Measurements from ENCODE around the gene BCORL1.

The BCORL1 gene

DNA sequence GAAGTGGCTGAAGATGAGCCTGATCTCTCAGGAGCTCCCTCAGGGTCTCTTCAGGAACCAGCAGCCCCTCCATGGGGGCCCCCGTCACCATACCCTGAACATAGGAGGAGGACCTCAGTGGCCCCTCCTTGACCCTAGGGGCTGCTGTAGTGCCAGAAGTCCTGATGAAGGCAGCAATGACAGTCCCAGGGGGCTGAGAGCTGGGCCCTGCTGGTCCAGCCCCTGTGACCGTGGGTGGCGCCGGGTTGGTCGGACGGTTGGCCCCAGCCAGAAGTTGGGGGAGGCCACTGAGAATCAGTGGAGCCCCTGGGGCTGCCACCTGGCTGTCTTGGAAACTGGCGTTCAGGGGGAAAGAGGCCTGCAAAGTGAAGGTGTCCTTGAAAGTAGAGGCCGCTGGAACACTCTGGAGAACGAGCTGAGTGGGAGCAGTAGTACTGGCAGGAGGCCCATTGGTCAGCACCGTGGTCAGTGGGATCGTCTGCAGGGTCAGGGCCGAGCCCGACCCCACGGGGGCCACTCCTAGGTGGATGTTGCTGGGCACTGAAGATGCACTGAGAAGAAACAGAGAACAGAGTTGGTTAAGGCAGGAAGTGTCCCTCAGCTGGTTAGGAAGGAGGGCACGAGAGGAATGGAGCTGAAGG is 84.7 kb downstream of the BCORL1 start:
- no peak for DNase-seq

DNA sequence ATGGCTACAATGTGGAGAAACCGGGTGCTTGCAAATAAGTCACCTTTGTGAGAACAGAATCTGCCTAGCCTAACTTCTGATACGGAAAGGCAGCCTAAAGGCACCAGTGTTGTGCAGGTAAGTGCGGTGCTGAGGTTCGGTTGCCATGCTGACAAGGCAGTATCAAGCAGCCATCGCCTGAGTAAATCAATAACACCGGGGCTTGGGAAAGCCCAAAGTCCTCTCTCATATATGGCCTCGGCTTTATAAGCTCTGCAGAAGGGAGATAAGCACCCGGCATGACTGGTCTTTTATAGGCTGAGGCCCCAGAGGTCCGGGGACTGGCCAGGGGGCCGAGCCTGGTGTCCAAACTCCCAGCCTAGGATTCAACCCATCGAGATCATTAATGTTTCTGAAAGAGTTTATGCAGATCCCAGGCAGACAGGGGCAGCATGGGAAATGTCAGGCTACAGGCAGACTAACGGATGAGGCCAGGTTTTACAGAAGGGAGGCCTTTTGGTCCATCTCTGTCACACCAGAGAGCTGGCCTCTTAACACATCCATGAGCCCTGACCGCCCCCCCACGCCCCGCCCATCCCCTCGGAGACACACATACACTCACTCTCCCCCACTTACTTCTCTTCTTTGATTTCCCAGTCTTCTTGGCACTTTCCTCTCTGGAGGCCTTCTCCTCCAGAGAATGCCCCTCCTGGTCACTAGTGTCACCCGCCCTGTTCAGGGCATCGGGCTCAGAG is 89.3 kb downstream of the BCORL1 start:
- no peak for DNase-seq

DNA sequence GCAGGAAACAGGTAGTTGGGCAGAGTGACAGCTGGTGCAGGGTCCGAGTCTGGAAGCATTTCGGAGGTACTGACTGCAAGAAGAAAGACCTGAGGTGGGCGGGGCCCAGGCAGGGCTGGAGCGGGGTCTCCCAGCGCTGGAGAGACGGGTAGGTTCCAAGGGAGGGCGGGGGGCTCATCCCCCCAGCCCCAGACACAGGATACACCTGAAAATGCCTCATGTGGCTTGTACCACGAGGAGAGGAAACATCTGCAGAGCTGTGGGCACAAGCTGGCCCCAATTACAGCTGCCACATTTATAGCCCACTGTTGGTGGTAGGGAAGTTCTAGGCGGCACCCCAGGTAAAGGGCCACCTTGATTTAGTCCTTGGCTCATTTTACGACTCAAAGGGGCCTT is 89.9 kb downstream of the BCORL1 start:
- DNase-seq, result no peak

DNA sequence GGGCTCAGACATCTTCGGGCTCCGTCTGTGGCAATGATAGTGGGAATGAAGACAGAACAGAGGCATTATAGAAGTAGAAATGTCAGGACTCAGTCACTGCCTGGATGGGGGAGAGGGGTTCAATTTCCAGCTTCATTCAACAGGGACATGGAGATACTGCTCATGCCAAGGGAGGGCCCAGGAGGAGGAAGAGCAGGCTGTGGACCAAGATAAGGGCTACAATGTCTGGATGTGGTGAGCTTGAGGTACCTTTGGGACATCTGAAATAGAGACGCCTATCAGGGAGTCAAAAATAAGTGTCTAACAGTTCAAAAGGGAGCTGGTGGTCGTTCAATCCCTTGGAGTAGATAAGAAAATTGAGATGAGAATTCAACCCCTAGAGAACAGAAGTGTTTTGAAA is 93.3 kb downstream of the BCORL1 start:
- no peak for DNase-seq

DNA sequence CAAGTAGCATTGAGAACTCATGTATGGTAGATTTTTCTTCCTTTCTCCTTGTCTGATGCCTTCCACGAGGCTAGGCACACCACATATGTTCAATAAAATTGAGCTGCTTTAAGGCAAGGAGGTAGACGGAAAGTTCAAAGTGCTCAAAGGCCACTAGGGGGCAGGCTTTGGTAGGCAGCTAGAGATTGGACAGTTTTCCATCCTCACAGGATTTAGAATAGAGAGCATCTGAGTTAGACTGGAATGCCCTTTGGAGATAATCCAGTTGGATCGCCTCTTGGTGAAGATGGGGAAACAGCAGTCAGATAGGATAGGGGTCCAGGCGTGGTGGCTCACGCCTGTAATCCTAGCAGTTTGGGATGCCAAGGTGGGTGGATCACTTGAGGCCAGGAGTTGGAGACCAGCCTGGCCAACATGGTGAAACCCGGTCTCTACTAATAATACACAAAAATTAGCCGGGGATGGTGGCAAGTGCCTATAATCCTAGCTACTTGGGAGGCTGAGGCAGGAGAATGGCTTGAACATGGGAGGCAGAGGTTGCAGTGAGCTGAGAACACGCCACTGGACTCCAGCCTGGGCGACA is 97.5 kb downstream of the BCORL1 start:
- DNase-seq, result peak; percentile 57

DNA sequence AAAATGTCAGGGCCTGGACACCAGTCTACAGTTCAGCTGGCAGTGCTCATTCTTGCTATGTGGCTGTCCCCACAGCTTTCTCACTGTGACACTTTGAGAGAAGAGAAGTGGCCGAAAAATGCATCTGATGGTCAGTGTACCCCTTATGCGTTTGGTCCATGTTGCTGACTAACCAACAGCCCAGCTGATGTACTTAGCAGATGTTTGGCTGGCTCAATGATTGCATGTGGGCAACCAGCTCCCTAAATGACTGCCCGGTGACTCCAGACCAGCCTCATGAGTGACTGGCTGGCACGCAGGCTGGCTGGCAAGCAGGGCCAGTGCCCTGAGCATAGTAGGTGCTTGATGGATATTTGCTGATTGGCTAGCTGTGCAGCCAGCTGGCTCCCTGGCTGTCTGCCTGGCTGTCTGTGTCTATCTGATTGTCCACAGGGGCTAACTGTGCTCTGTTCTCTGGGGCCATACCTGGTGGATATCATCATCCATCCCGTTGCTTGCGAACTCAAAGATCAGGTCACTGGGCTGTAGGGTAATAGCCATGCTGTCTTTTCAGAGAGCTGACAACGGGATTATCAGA is 98.4 kb downstream of the BCORL1 start:
- DNase-seq, result no peak

DNA sequence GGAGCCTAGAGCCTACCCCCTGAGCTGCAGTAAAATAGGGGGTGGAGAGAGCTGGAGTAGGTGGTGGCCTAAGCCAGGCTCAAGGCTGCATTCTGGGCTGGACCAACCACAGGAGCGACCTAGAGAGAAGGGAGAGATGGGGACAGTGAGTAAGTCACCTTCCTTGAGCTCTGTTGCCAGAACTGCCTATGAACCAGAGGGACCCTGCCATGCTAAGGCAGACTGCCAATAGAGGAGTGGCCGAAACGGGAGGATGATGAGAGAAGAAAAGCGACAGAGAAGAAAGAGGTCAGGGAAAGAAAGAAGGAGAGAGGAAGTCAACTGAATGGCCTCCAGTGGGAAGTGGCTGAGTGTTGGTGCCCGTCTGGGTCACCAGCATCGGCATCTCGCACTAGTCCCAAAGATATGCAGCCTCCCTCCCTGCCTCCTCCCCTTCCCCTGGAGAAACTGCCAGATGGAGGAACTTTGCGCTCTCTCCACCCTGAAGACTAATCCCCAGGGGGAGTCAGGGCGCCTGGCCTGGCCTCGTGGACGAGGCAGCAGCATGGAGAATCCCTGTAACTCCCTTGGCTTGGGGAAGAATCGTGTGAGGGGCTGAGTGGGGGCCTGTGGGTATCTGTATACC is 99.1 kb downstream of the BCORL1 start:
- DNase-seq, result no peak

DNA sequence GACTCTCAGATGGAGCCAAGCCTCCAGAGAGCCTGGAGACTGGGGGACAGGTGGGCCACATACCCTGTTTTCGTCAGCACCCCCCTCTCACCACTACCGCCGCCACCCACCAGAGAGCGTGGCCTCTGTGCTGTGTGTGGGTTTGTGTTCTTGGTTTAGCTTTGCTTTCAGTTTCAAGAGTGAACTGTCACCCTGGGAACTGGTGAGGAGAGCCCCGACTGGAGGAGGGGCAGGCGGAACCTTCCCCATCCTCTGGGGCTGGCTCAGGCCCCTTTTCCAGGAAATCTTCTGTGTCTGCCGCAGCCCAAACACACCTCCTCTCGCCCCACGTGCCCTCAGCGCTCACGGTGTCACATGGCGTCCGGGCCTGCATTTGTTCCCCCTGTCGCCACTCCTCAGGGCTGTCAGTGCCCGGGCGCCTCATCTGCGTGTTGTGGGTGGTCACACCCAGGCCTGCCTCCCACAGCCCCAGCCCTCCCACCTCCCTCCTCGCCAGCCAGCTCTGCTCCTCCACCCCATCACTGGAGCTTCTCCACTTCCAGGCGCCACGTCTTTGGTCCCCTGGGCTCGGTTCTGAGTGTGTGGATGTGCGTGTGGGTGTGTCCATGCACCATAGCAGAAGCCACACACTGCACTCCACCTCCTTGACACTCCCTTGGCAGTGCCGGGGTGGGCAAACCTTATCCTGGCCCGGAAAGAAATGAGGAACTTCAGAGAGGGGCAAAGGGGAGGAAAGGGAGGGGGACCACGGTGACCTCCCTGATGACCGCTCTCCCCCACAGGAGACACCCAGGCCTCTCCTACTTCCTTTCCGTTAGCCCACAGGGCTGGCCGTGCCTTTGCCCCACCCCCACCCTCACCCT is 100.0 kb downstream of the BCORL1 start:
- peak; percentile 85 for DNase-seq

DNA sequence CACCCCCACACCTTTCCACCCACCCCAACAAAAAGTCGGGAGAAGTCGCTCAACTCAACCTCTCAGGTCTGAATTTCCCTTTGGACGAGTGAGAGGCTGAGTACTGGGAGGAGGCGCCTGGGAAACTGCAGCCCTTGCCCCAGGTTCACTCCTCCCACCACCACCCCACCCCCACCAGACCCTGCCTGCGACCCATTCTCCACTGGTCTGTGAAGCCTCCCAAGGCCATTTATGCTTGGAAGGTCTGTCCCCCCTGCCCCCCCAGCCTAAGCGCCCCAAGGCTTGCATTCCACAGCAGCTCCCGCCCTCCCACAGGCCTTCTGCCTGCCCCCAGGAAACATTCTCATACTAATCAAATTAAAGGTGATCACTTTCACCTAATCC is 100.7 kb downstream of the BCORL1 start:
- DNase-seq, result no peak

DNA sequence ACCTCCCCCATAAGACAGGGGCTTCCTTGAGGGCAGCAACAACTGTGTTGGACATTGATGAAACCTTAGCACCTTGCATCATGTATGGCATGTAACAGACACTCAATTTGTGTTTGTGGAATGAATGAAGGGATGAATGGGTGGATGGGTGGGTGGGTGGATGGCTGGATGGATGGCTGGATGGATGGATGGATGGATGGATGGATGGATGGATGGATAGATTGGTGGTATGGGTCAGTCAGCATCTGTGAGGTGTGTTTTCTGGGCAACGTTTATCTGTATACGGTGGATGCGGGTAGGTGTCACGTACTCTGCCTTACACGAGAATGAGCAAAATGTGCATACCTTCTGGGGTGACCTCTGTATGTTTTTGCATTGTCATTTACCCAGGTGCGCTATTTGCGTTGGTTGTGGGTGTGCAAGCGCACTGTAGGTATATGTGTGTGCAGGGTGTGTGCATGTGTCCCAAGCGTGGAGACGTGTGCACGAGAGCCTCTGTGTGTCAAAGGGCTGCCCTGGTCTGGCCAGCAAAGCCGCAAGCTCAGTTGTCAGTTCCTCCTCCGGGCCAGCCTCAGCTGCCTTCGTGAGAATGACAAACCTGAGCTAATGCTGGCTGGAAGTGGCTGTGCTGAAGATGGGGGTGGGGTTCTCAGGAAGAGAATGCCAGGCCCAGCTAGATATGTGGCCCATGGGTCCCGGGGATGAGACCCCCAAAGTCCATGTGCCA is 101.4 kb downstream of the BCORL1 start:
- DNase-seq, result no peak

DNA sequence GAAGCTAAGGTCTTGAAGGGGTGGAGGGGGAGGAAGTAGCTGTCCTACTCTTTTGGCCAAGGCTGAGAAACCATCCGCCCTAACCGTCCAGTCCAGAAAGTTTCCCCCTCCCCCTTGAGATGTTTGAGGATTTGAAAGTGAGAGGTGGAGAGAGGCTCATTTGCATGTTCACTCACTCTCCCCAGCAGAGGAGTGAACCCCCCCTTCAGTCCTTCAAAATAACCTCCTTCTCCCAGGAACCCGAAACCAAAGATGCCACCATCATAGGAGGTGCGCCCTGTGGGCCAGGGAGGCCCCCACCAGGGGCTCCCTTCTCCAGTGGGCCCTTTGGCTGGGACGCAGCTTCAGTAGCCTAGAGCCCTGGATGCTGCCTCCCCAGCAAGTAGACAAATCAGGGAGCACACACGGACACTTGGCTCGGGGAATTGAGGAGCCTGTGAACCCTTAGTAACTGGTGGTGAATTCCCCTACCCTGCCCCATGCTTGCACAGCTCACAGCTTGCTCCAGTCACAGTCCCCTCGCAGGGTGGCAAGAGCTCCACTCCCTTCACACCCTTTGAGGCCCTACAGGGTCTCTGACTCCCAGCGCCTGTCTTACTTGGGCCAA is 102.3 kb downstream of the BCORL1 start:
- DNase-seq, result no peak

DNA sequence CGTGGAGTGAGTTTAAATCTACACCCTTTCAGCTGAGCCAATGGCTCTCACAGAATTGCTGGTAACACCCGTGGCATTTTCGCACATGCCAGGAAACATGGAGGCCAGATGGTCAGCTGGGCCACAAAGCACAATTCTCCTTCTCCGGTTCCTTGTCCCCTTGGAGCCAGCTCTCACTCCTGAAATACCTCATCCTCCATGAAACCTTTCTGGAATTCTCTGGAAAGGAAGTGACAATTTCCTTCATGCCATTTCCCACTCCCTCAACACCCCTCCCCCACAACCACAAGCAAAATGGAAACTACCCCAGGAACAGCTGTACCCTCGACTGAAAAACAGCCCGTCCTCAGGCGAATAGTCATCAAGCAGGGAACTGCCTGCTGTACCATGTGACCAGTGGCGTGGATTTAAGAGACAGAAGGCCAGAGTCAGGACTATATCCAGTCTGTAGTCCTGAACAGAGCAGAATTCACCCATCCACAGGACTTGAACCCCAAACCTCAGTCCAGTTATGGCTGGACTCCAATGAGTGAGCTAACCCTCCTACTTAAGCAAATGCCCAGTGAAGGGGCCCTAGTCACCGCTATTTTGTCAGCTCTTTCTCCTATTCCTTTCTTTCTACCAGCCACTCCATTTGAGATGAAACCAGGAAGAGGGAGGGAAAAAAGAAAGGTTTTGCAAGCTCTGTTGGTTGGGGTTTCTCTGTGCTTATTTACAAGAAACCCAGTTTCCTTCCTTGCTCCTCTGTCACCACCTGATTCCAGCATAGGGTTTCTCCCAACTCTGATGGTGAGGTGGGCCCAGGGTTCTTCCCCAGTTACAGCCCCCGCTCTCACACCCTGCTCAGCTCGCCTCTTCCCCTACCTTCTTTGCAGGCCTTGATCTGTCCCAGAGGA is 103.4 kb downstream of the BCORL1 start:
- no peak for DNase-seq

DNA sequence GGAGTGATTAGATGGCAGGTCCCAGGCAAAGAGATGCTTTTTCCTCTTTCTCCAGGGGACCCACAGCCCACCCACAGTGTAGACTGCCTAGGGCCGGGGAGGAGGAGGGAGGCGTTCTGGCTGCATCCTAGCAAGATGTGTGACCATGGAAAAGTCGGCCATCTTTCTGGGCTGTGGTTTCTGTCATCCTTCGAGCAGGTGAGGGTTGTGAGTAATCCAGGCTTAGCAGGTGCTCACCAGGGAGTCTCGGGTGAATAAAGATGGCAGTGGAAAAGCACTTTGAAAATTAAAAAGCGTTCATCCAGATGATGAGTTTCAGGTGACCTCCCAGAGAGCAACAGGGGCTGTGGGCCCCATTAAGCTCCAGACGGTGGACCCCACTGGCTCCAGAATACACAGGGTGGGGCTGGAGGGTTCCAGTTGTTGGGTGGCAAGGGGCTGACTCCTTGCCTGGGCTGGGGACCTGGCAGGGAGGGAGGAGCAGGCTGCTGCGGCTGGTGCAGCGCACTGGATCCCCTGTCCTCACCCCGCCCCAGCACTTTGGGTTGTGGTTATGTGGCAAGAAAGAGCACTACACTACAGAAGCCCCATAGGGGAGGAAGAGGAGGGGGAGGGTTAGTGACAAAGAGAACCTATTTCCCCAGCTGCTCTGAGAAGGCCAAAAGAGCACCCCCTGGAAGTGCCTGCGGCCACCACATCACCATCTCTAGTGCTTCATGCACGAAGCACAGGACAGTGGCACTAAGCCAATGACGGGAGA is 104.2 kb downstream of the BCORL1 start:
- peak; percentile 77 for DNase-seq

DNA sequence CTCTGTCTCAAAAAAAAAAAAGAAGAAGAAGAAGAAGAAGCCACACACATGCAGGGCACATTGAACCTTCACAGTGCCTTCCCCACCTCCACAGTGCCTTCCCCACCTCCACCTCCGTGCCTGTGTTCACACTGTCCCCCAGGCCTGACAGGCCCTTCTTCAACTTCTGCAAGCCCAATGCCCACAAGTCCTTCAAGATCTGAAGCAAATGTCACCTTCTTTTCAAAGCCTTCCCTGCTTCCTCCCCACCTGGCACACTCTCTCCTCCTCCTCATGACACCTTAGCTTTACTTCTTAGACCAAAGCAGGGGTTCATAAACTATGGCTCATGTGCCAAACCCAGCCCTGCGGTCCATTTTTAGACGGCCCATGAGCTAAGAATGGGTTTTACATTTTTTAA is 107.9 kb downstream of the BCORL1 start:
- no peak for DNase-seq

DNA sequence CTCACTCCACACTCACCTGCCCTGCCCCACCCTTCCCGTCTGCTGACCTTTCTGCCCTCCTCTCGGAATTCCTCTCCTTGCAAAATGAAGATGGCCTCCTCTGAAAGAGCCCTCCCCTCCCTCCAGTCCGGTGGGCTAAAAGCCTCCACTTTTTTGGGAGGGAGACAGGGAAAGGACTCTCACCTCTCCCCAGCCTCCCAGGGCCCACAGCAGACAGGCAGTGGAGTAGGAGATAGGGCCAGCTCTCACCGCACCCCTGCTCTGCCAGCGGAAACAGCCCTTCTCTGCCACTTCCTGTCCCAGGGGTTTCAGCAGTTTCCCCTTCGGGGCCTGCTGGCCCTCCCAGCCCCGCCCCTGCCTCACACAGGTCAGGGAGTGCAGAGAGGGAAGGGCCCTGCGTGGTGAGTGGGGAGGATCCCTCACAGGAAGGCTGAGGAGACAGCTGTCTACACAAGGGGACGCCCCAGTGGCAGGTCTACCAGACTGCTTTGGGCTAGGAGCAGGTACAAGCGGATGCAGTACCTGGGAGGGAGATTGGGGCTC is 109.6 kb downstream of the BCORL1 start:
- peak; percentile 89 for DNase-seq

DNA sequence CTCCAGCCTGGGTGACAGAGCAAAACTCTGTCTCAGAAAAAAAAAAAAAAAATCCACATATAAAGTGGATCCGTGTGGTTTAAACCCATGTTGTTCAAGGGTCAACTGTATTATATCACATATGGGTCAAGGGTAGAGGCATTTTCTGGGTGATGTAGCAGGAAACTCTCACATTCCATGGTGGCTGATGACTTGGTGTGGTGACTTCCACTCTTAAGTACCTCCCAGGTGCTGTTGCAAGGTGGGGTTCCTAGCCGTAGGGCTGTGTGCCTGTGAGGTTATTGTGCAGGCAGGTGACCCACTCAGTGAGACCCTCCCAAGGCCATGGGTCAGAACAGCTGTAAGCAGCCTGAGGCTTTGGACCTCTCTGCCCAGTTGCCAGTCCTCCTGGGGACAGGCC is 110.8 kb downstream of the BCORL1 start:
- no peak for DNase-seq

DNA sequence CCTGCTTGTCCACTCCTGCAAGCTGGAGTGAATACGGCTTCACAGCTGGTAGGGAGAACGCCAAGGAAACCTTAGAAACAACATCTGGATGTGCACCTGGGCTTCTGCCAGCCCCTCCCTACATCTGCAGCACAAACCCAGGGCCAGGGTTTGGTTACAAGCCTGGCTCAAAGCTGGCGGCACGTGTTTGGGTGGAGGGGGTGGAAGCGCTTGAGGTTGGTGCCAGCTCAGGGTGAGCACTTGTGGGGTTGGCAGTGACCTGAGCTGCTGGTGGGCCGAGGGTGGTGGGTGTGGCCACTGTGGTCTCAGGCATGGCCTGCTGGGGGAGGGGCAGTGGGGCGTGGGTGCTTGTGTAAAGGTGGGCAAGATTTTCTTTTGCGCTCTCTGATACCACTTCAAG is 112.3 kb downstream of the BCORL1 start:
- DNase-seq, result no peak

DNA sequence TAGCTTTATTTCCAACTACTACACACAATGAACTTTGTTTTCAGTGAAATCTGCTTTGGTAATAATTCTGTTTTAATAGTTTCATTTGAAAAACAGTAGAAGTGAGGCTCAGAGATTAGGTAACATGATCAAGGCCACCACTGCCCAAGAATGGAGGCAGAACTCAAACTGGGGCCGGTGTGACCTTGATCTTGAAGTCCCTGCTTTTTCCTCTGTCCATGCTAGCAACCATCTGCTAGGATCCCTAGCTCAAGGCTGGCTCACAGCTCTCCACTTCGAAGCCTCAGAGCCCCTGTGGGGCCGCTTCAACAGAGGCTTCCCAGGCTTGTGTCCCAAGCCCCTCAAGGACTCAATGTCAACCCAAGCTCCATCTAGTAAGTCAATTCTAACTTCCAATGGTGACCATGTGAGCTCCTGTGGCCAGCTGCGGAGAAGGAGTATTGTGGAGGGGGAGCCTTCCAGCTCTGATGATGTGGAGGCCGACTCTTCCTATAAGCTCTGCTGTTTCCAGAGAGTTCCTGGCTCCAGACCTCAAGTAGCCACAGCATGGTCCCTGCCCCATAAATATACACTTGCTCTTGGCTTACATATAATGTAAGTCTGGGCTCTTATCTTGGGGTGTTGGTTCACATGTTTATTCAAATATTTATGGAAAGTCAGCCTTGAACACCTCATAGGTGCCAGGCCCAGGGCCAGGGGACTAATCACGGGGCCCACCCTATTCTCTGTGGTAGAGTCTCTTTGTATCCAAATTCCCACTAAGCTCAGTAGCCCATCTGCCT is 113.0 kb downstream of the BCORL1 start:
- DNase-seq, result no peak
